NCI-H2107 (cell line): ENCODE data around the gene PCGF5.
"Not testable (repeated sequence)": the region's sequence is repeated elsewhere in the genome, so short reads cannot be mapped to it uniquely, and the experiment has no call there.

ENCODE experiments used
- DNase-seq: peaks from one replicate; lab custom pipeline; 2025; lab: John Stamatoyannopoulos, UW

PCGF5 gene

GRCh38 chr10:91210014-91210413 is 10.4 kb upstream of the PCGF5 start:
- no peak for DNase-seq

- peak; percentile 90 for DNase-seq
Observed at GRCh38 chr10:91210435-91210834, 10.0 kb upstream of the PCGF5 start.

- DNase-seq = no peak
Observed at GRCh38 chr10:91211675-91212074, 8.8 kb upstream of the PCGF5 start.

- no peak for DNase-seq
Observed at GRCh38 chr10:91214911-91215310, 5.6 kb upstream of the PCGF5 start.

GRCh38 chr10:91215384-91215783 is 5.1 kb upstream of the PCGF5 start:
- no peak for DNase-seq

- no peak for DNase-seq
Observed at GRCh38 chr10:91219371-91220193, 881 bp upstream of the PCGF5 start.

- DNase-seq = no peak
Observed at GRCh38 chr10:91220954-91221675, 652 bp downstream of the PCGF5 start.

- no peak for DNase-seq
Observed at GRCh38 chr10:91226093-91226492, 5.6 kb downstream of the PCGF5 start.

GRCh38 chr10:91227576-91227975 is 7.1 kb downstream of the PCGF5 start:
- no peak for DNase-seq

- no peak for DNase-seq
Observed at GRCh38 chr10:91229683-91230082, 9.2 kb downstream of the PCGF5 start.

GRCh38 chr10:91238191-91238590 is 17.7 kb downstream of the PCGF5 start:
- no peak for DNase-seq

GRCh38 chr10:91239789-91240188 is 19.3 kb downstream of the PCGF5 start:
- DNase-seq = no peak

GRCh38 chr10:91242940-91243339 is 22.5 kb downstream of the PCGF5 start:
- no peak for DNase-seq

- no peak for DNase-seq
Observed at GRCh38 chr10:91247360-91248111, 27.1 kb downstream of the PCGF5 start.

- no peak for DNase-seq
Observed at GRCh38 chr10:91249700-91250099, 29.2 kb downstream of the PCGF5 start.

GRCh38 chr10:91250341-91250740 is 29.9 kb downstream of the PCGF5 start:
- DNase-seq = no peak

- peak; percentile 2 for DNase-seq
Observed at GRCh38 chr10:91251430-91252056, 31.1 kb downstream of the PCGF5 start.

GRCh38 chr10:91253300-91253699 is 32.8 kb downstream of the PCGF5 start:
- no peak for DNase-seq

GRCh38 chr10:91257310-91257709 is 36.8 kb downstream of the PCGF5 start:
- DNase-seq = no peak

- not testable (repeated sequence) for DNase-seq
Observed at GRCh38 chr10:91260417-91260816, 40.0 kb downstream of the PCGF5 start.

GRCh38 chr10:91271886-91272285 is 51.4 kb downstream of the PCGF5 start:
- DNase-seq = no peak

- DNase-seq = no peak
Observed at GRCh38 chr10:91284486-91285090, 64.1 kb downstream of the PCGF5 start.
